Posterior cingulate gyrus (tissue), 11 donors: Measurements from ENCODE around the gene JMJD1C.

Experiments used
- DNase-seq, 10 donors: peaks; one replicate each; pipeline versions ENCODE4 v3.0.0 to v3.0.0-alpha.2; 2020 to 2021; ENCODE audit warnings: mixed read lengths in 3 of 10
- intact Hi-C: fragments of 100-400 bp; cut with DNase I; formaldehyde crosslinking; loops from one replicate; pipeline ENCODE4 v1.15.1; 2023

JMJD1C gene

GRCh38 chr10:63483983-63484382, 18.2 kb upstream of the JMJD1C start:
- DNase-seq = no peak
- intact Hi-C loops = no loop called here

GRCh38 chr10:63481815-63482421, 16.1 kb upstream of the JMJD1C start:
- intact Hi-C loops = no loop called here
- DNase-seq = no peak

GRCh38 chr10:63480237-63480636, 14.5 kb upstream of the JMJD1C start:
- intact Hi-C loops = no loop called here
- DNase-seq = no peak

DNA sequence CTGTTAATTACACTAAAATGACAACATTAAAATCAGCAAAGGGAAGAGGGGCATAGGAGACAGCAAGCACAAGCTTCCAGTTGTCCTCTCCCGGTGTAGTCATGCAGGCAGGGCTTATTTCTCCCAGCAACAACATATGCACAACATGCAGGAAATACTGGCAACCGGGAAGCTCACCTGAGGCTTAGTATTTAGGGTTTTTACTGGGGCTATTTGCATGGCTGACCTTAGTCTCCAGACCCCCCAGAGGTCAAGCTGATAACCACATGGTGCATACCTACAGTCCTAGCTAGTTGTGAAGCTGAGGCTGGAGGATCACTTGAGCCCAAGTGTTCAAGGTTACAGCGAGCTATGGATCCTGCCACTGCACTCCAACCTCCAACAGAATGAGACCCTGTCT, 12.8 kb upstream of the JMJD1C start:
- DNase-seq = no peak
- intact Hi-C loops = no loop called here

DNA sequence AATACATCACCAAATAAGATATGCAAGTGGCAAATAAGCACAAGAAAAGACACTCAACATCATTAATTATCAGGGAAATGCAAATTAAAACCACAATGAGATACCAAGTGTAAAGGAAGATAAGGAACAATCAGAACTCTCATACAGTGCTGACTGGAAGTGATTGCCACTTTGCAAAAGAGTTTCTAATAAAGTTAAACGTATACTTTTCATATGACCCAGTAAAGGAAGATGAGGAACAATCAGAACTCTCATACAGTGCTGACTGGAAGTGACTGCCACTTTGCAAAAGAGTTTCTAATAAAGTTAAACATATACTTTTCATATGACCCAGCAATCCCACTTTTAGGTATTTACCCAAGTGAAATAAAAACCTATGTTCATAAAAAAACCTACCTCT, 12.2 kb upstream of the JMJD1C start:
- intact Hi-C loops = no loop called here
- DNase-seq = no peak

- intact Hi-C loops = no loop called here
- no peak for DNase-seq
Measured at GRCh38 chr10:63474488-63474887, 8.7 kb upstream of the JMJD1C start.

DNA sequence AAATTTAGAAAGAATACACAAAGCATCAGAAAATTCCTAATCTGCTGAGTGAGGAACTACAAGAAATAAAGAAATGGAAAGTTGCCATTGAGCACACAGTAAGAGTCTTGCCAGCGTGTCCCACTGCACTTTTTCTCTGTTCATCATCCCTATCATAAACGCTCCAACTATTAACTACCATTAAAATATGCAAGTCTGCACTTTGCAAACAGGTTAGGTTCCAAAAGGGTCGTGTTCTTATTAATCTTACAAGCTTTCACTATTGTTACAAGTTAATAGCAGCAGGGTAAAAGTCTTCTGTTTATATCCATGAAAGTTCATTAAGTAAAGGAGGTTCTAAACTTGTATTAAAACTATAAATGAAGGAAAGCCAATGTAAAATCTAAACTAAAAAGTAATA, 5.2 kb upstream of the JMJD1C start:
- intact Hi-C loops = no loop called here
- DNase-seq = no peak

DNA sequence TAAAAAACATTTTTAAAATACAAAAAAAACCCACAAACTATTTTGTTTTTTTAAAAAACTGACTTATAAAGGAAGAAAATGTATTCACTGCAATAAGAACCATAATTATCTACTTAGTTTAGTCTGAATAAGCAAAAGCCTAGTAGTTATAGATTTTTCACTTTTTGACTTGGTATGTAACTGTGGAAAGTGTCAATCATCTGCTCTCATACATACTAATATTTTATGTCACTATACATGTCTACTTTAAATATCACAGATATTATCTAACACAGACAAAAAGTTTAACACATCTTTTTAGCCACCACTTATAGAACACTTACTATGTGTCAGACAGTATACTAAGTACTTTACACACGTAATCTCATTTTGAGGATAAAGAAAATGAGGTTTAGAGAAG, 3.2 kb upstream of the JMJD1C start:
- intact Hi-C loops = no loop called here
- no peak for DNase-seq

DNA sequence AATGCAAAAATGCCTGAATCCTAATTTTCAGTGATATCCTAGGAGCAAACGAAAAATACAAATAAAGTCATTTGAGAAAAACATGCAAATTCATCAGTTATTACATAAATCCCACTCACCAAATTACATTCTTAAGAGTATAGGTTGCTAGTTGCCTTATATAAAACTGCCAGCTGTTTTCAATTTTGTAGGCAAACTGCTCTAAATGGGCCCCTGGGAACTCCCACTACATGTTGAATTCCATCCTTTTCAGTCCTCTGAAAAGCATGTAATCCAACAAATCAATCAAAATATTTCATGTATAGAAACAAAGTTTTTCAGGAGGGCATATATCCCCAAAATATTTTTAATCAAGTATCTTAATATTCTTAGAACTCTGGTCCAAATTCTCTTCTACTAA, 2.1 kb upstream of the JMJD1C start:
- intact Hi-C loops = loop anchor here (2.0 kb wide), 1 partner anchor 163 kb away; no protein-coding TSS in a partner anchor

DNA sequence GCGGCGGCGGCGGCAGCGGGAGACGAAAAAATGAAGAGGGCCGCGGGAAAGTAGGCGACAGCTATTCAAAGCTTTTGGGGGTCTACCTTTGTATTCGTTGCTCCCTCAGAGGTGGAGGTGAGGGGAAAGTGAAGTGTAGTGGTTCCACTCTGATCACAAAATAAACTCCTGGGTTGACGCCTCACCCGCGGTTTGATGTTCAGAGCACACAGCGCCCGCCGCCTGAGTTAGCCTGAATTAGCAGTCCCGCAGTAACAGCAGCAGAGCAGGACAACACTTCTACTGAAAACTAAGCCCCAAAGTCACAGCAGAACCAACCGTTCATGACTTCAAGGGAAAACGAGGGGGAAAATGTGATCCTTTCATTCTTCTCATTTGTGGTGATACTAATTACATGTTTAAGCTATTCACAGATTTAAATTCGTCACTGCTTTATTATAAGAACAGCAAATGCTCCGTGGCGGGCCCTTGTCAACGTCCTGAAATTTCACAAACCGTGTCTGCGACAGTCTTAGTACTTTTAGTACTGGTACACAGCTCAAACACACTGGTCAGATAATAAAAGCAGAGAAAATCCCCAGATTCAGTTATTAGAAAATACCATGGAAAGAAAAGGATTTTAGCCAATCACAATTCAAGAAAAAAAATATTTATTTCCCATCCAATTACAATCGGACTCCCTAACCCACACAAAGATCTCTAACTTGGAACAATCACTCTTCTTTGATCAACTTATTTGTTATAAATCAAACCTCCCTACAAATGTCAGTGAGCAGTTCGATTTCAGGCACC, 563 bp upstream of the JMJD1C start:
- DNase-seq = peak in 8 of 10 donors; percentile 40 to 91 (median 45)
- intact Hi-C loops = loop anchor here (2.0 kb wide), 1 partner anchor 164 kb away; no protein-coding TSS in a partner anchor

More for the DNA sequence above, 2.1 kb upstream of the JMJD1C start:
- DNase-seq = no peak

GRCh38 chr10:63464402-63465292, 1.1 kb downstream of the JMJD1C start:
- peak in 2 of 10 donors; percentile 21 to 29 for DNase-seq
- intact Hi-C loops = loop anchor here (1.0 to 2.0 kb wide), 2 partner anchors 59 to 248 kb away; no protein-coding TSS in a partner anchor

- DNase-seq = no peak
- intact Hi-C loops = no loop called here
Measured at GRCh38 chr10:63462442-63462841, 3.3 kb downstream of the JMJD1C start.

DNA sequence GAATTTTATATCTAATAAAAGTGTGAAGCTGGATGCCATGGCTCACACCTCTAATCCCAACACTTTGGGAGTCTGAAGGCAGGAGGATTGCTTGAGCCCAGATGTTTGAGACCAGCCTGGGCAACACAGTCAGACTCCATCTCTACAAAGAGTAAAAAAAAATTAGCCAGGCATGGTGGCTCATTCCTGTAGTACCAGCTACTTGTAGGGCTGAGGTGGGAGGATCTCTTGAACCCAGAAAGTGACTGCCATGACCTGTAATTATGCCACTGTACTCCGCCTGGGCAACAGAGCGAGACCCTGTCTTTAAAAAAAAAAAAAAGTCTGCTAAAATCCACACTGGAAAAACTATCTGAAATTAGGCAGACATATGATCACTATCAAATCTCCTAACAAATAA, 7.6 kb downstream of the JMJD1C start:
- intact Hi-C loops = no loop called here
- DNase-seq = no peak

DNA sequence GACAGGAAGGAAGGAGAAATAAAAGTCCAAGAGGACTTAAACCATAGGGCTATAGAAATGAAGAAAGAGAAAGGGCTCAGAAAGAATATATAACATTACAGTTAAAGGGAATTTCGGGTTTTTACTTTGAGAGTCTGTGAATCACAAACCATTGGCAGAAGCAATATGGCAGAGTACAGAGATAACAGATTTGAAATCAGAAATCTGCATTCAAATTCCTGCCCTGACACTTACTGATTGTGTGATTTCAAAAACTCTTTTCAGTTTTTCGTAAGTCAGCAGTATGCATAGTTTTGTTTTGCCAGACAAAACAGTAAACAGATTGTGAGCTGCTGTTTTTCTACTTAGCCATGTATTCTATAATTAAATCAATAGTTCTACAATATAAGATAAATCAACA, 8.2 kb downstream of the JMJD1C start:
- DNase-seq = no peak
- intact Hi-C loops = no loop called here

DNA sequence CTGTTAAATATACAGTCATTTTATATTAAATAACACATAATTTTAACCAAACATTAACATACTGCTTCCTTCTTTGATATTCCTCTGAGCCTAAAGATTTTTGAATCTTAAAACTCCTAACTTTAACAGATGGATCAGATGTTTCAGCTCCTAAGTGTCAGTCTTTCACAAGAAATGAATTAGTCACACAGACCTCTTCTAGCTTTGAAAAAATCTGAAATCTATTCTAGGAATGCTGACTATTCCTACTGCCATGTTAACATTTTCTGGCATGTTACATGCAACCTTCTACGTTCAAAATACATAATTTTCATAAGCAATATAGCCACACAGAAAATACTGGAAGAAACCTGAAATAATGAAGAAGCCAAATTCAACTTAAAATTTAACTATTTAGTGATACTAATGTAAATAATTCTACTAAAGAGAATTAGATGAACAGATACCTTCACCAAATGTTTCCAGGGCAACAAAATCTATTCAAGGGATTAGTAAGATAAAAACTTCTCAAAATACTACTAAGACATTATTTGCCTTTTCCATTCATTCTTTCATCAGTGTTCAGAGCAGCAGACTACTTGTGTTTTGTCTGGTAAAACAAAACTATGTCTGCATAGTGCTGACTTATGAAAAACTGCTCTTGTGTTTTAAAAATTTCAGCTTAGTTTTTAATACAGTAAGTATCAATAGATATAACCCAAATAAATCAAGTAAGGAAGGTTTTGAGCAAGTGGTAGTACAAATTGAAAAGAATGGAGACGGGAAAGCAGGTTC, 9.2 kb downstream of the JMJD1C start:
- DNase-seq = no peak
- intact Hi-C loops = no loop called here

- no peak for DNase-seq
- intact Hi-C loops = no loop called here
Measured at GRCh38 chr10:63455507-63455906, 10.3 kb downstream of the JMJD1C start.

- intact Hi-C loops = no loop called here
- no peak for DNase-seq
Measured at GRCh38 chr10:63454631-63455030, 11.1 kb downstream of the JMJD1C start.

- intact Hi-C loops = no loop called here
- no peak for DNase-seq
Measured at GRCh38 chr10:63452524-63452923, 13.3 kb downstream of the JMJD1C start.

- no peak for DNase-seq
- intact Hi-C loops = no loop called here
Measured at GRCh38 chr10:63446716-63447440, 18.9 kb downstream of the JMJD1C start.

DNA sequence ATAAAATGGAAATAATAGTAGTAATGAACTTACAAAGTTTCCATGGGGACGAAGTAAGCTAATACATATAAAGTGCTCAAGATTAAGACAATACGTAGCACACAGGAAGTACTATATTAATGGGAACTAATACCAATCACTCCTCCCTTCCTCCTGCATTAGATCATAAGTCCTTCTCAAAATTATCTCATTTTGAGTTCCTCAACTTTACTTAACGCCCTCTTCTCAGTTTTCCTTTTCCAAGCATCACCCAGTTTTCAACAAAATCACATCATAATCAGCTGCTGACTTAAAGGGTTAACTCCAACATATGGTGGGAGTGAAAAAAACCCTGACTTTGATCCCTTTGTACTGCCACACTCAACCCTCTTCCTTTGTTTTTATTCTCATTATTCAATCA, 24.4 kb downstream of the JMJD1C start:
- DNase-seq = no peak
- intact Hi-C loops = no loop called here
